ENCODE results near the gene OGA. TPM values are rescaled to one million over a fixed set of nuclear protein-coding genes. Genes with fewer than 3 reads are reported as not detected.

Gene OGA
- total RNA-seq (2022) (96.1 and 115 TPM in 2 replicates), Bru-seq, nascent RNA (percentile 96 among the genes with signal in this experiment), BruChase-seq, experiment 1, labeled RNA remaining after a 6-hour chase (percentile 98 among the genes with signal in this experiment), BruChase-seq, experiment 2, labeled RNA remaining after a 2-hour chase (percentile 99 among the genes with signal in this experiment)
- long read RNA-seq, full-length matches to known transcripts = 38 of 82 reads
- long read RNA-seq, partial matches to known transcripts = 20 of 82 reads
- long read RNA-seq, other reads (novel, unspliced or antisense) = 24 of 82 reads

- Mint-ChIP-seq H3K27me3 (ENCODE audit: insufficient read depth, unreplicated experiment) (no peaks in the 10 kb centered on the region), H3K4me1 (ENCODE audit: insufficient read depth, unreplicated experiment) (peaks cover 16% of the 10 kb centered on the region), H3K36me3 (ENCODE audit: insufficient read depth, unreplicated experiment) (peaks cover 15% of the 10 kb centered on the region), H3K4me3 (ENCODE audit: unreplicated experiment) (peak within 1 kb of the TSS; percentile 84), H3K27ac (ENCODE audit: low read depth, unreplicated experiment) (peak within 1 kb of the TSS; percentile 89), H3K9me3 (ENCODE audit: unreplicated experiment) (no peaks in the 10 kb centered on the region)
- ChIA-PET CTCF (interaction anchor here (0.6 to 3.1 kb wide), 7 partner anchors 9 to 296 kb away, joined by 3 to 16 read pairs (median 3); no protein-coding TSS in a partner anchor), POLR2A (interaction anchor here (0.5 to 4.7 kb wide), 50 partner anchors 9 to 1578 kb away, joined by 3 to 56 read pairs (median 4); partner anchors contain the start of genes ARL3, ARMH3, ATP5MK and CUEDC2)
- intact Hi-C loops (cut with micrococcal nuclease) = loop anchor here (1.0 kb wide), 1 partner anchor 247 kb away; the partner anchor contains the start of gene HPS6
- BruUV-seq (replicated peaks) = no TSS peak
- DNase-seq (ENCODE audit: unreplicated experiment) = peak; percentile 99
- TF ChIP-seq CTCF (IDR thresholded peaks at IDR 0.05; ENCODE audit: unreplicated experiment) = no peak
Measured at GRCh38 chr10:101818119-101818871, at the start of gene OGA. Gene OGA (minus strand): TSS chr10:101818444. CDS start chr10:101818022, 422 bp downstream.

- POLR2A ChIA-PET = no interaction called here
- no TSS peak for BruUV-seq (replicated peaks)
Measured at GRCh38 chr10:101867931-101868330, 49.7 kb upstream of the OGA start.

GRCh38 chr10:101859530-101859929 is 41.3 kb upstream of the OGA start:
- ChIA-PET POLR2A (interaction anchor here (0.6 to 1.3 kb wide), 2 partner anchors 13 to 100 kb away, joined by 3 read pairs; no protein-coding TSS in a partner anchor), CTCF (interaction anchor here (0.6 to 3.5 kb wide), 6 partner anchors 11 to 267 kb away, joined by 3 to 25 read pairs (median 4); no protein-coding TSS in a partner anchor)
- Mint-ChIP-seq H3K27me3 (ENCODE audit: insufficient read depth, unreplicated experiment) (no peaks in the 10 kb centered on the region), H3K9me3 (ENCODE audit: unreplicated experiment) (peaks cover 9% of the 10 kb centered on the region), H3K36me3 (ENCODE audit: insufficient read depth, unreplicated experiment) (peaks cover 21% of the 10 kb centered on the region), H3K27ac (ENCODE audit: low read depth, unreplicated experiment) (no peak overlapping the region), H3K4me3 (ENCODE audit: unreplicated experiment) (no peak overlapping the region), H3K4me1 (ENCODE audit: insufficient read depth, unreplicated experiment) (no peaks in the 10 kb centered on the region)
- TF ChIP-seq CTCF (IDR thresholded peaks at IDR 0.05; ENCODE audit: unreplicated experiment) = no peak
- no TSS peak for BruUV-seq (replicated peaks)
- intact Hi-C loops (cut with micrococcal nuclease) = no loop called here
- DNase-seq (ENCODE audit: unreplicated experiment) = no peak

More at GRCh38 chr10:101867931-101868330, 49.7 kb upstream of the OGA start:
- CTCF ChIA-PET = interaction anchor here (0.7 kb wide), 1 partner anchor 87 kb away, joined by 4 read pairs; no protein-coding TSS in a partner anchor
- H3K36me3 Mint-ChIP-seq (ENCODE audit: insufficient read depth, unreplicated experiment) = peaks cover 15% of the 10 kb centered on the region
- no peaks in the 10 kb centered on the region for H3K4me1 Mint-ChIP-seq (ENCODE audit: insufficient read depth, unreplicated experiment)
- no peak overlapping the region for H3K27ac Mint-ChIP-seq (ENCODE audit: low read depth, unreplicated experiment)
- peaks cover 9% of the 10 kb centered on the region for H3K9me3 Mint-ChIP-seq (ENCODE audit: unreplicated experiment)
- TF ChIP-seq CTCF (IDR thresholded peaks at IDR 0.05; ENCODE audit: unreplicated experiment) = no peak
- H3K4me3 Mint-ChIP-seq (ENCODE audit: unreplicated experiment) = no peak overlapping the region
- no peak for DNase-seq (ENCODE audit: unreplicated experiment)
- intact Hi-C loops (cut with micrococcal nuclease) = no loop called here
- H3K27me3 Mint-ChIP-seq (ENCODE audit: insufficient read depth, unreplicated experiment) = no peaks in the 10 kb centered on the region

All from MCF 10A (cell line).